ENCODE measurements around the gene RNU7-1. TPM values are rescaled to one million over a fixed set of nuclear protein-coding genes. Genes with fewer than 3 reads are reported as not detected.
A peak's percentile ranks its signal among the peaks of the same experiment; 100 is the strongest.

RNU7-1 gene
- total RNA-seq, 6 experiments from 2014 or later, result not detected

DNA sequence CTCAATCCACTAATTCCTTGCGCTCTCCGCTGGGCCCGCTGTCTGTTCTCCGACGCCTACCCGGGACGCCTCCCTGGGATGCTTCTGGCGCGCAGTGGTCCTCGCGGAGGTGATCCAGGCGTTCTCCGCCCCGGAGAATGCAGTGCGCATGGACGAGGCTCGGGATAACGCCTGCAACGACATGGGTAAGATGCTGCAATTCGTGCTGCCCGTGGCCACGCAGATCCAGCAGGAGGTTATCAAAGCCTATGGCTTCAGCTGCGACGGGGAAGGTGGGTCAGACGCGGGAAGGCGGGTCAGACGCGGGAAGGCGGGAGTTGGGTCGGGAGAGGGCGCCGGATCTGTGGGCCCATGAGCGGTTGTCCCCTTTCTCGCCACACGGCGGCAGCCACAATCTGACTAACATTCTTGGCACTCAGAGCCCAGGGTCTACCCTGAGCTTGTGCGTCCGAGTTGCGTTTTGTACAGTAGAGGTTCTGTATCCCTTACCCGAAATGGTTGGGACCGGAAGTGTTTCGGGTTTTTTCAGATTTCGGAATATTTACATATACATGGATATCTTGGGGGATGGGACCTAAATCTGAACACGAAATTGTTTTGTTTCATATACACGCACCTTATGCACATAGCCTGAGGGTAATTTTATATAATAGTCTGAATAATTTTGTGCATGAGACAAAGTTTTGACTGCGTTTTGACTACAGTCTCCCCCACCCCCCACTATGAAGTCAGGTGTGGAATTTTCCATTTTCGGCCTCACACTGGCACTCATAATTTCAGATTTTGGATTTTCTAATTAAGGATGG lies 968 bp downstream of the RNU7-1 start:
- Histone ChIP-seq H3K27ac (peak overlapping the region; percentile 74 to 91 (median 91)), H3K27me3 (no peaks in the 10 kb centered on the region), H3K4me1 (peaks cover 0 to 38% (median 8%) of the 10 kb centered on the region in 4 donors), H3K4me3 (peak overlapping the region; percentile 50 to 66 (median 57)), H3K9me3 (no peaks in the 10 kb centered on the region), H3K36me3 (no peaks in the 10 kb centered on the region)
- no peak for TF ChIP-seq POLR2A (IDR thresholded peaks at IDR 0.05)
- TF ChIP-seq, protein P1, sequence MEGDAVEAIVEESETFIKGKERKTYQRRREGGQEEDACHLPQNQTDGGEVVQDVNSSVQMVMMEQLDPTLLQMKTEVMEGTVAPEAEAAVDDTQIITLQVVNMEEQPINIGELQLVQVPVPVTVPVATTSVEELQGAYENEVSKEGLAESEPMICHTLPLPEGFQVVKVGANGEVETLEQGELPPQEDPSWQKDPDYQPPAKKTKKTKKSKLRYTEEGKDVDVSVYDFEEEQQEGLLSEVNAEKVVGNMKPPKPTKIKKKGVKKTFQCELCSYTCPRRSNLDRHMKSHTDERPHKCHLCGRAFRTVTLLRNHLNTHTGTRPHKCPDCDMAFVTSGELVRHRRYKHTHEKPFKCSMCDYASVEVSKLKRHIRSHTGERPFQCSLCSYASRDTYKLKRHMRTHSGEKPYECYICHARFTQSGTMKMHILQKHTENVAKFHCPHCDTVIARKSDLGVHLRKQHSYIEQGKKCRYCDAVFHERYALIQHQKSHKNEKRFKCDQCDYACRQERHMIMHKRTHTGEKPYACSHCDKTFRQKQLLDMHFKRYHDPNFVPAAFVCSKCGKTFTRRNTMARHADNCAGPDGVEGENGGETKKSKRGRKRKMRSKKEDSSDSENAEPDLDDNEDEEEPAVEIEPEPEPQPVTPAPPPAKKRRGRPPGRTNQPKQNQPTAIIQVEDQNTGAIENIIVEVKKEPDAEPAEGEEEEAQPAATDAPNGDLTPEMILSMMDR (IDR thresholded peaks at IDR 0.05), result peak; percentile 76 to 93 (median 88)
- DNase-seq (peak; percentile 92 to 93 (median 92)), ATAC-seq (peak; percentile 61 to 70 (median 70))
- 2% methylated on average over 27 of the region's 48 CpGs for WGBS (ENCODE audit: insufficient coverage, low coverage, low lambda C conversion rate, missing lambda C conversion rate)
- intact Hi-C loops (cut with DNase I), result no loop called here

DNA sequence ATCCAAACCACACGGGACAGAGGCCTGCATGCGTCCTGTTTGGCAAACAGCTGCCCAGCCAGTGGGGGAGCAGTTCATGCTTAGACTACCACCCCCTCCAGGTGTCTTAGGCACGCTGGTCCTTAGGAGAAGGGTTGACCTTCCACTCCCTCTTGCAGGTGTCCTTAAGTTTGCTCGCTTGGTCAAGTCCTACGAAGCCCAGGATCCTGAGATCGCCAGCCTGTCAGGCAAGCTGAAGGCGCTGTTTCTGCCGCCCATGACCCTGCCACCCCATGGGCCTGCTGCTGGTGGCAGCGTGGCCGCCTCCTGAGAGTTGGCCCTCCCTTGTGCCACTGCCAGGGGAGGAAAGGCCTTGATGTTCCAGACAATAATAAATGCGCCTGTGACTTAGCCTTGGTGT lies 2.0 kb downstream of the RNU7-1 start:
- peak overlapping the region in 2 of 3 donors; percentile 53 to 59 for H3K4me3 ChIP-seq
- H3K9me3 ChIP-seq, result no peaks in the 10 kb centered on the region
- ATAC-seq, result no peak
- no peaks in the 10 kb centered on the region for H3K36me3 ChIP-seq
- no peaks in the 10 kb centered on the region for H3K27me3 ChIP-seq
- no peak for DNase-seq
- no peak for TF ChIP-seq POLR2A (IDR thresholded peaks at IDR 0.05)
- TF ChIP-seq, protein P1 (IDR thresholded peaks at IDR 0.05), result no peak
- intact Hi-C loops (cut with DNase I), result no loop called here
- H3K27ac ChIP-seq, result peak overlapping the region; percentile 67 to 91 (median 80)
- H3K4me1 ChIP-seq, result peaks cover 0 to 38% (median 8%) of the 10 kb centered on the region in 4 donors
- WGBS (ENCODE audit: insufficient coverage, low coverage, low lambda C conversion rate, missing lambda C conversion rate), result no CpG with 5 or more reads among the region's 11 CpGs

DNA sequence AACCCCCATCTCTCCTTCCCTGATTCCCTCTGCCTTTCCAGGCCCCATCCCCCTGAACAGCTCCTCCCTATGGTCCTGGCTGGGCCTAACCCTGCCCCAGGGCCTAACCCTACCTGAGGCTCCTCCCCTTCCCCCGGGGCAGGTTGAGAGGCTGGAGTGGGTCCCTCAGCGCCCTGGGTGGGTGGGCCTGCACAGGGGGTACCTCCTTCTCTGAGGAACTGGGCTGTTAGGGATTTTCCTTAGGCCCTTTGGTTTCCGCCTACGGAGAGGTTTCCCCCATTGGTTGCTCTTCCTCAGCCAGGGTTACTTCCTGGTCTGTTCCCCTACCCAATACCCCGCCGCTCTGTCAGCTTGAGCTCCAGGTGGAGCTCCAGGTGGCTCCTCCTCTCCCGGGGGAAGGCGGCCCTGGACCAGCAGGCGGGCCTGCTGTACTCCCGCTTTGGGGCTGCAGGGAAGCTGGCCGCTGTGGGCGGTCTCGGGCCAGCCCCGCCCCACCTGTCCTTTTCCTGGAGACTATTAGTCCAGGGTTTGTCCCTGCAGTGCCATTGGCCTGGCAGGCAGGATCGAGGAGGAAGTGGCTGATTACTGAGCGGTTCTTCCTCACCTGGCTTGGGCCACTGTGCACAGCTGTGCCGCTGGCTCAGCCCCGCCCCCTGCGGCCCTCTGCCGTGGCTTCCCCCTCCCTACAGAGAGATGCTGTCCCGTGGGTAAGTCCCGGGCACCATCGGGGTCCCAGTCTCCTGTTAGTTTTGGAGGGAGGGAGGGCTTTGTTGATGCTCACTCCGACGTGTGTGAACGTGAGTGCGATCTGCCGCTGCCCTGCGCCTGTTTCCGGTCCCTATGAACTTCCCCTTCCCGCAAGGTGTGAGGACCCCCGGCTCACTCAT lies 2.7 kb downstream of the RNU7-1 start:
- H3K9me3 ChIP-seq, result no peaks in the 10 kb centered on the region
- H3K27me3 ChIP-seq, result no peaks in the 10 kb centered on the region
- peak; percentile 87 for TF ChIP-seq POLR2A (IDR thresholded peaks at IDR 0.05)
- TF ChIP-seq, protein P1 (IDR thresholded peaks at IDR 0.05), result peak in 3 of 4 donors; percentile 6 to 26 (median 18)
- H3K36me3 ChIP-seq, result no peaks in the 10 kb centered on the region
- ATAC-seq (peak; percentile 76 to 92 (median 81)), DNase-seq (peak; percentile 95 to 97 (median 97))
- intact Hi-C loops (cut with DNase I), result no loop called here
- peak overlapping the region; percentile 32 to 59 (median 53) for H3K4me3 ChIP-seq
- peaks cover 0 to 35% (median 8%) of the 10 kb centered on the region in 4 donors for H3K4me1 ChIP-seq
- WGBS (ENCODE audit: insufficient coverage, low coverage, low lambda C conversion rate, missing lambda C conversion rate), result 4% methylated on average over 23 of the region's 32 CpGs
- H3K27ac ChIP-seq, result peak overlapping the region; percentile 67 to 91 (median 80)

DNA sequence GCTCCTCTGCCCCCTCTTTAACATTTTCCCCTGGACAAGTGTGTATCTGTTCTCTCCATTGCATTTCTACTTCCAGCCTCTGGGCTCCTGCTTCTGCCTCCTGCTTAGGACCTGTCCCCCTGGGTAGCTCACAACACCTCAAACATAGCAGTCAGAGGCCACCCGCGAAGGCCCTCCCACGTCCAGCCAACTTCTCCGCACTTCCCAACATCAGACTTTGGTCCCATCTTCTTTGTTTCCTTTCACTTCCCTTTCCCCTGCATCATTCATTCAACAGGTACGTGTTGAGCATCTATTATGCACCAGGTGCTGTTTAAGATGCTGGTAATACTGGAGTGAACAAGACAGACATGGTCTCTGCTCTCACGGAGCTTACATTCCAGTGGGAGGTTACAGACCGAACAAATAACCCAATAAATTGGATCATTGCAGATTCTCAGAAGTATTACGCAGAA lies 3.3 kb downstream of the RNU7-1 start:
- intact Hi-C loops (cut with DNase I), result no loop called here

More for the DNA sequence above, 3.3 kb downstream of the RNU7-1 start:
- no peak for DNase-seq
- Histone ChIP-seq H3K4me3 (peak overlapping the region; percentile 32 to 59 (median 53)), H3K27ac (peak overlapping the region in 2 of 3 donors; percentile 80 to 91), H3K9me3 (no peaks in the 10 kb centered on the region), H3K36me3 (no peaks in the 10 kb centered on the region), H3K4me1 (peaks cover 0 to 30% (median 8%) of the 10 kb centered on the region in 4 donors), H3K27me3 (no peaks in the 10 kb centered on the region)
- WGBS (ENCODE audit: insufficient coverage, low coverage, low lambda C conversion rate, missing lambda C conversion rate), result 29% methylated on average over 8 of the region's 8 CpGs
- no peak for TF ChIP-seq POLR2A (IDR thresholded peaks at IDR 0.05)
- TF ChIP-seq, protein P1 (IDR thresholded peaks at IDR 0.05), result no peak
- no peak for ATAC-seq

All from right lobe of liver (tissue), 6 donors.